ENCODE data around the gene TMX3. TPM values are rescaled to one million over a fixed set of nuclear protein-coding genes. Genes with fewer than 3 reads are reported as not detected.

TMX3 gene
- 48.2 TPM for polyA plus RNA-seq (ENCODE audit: insufficient read length)

DNA sequence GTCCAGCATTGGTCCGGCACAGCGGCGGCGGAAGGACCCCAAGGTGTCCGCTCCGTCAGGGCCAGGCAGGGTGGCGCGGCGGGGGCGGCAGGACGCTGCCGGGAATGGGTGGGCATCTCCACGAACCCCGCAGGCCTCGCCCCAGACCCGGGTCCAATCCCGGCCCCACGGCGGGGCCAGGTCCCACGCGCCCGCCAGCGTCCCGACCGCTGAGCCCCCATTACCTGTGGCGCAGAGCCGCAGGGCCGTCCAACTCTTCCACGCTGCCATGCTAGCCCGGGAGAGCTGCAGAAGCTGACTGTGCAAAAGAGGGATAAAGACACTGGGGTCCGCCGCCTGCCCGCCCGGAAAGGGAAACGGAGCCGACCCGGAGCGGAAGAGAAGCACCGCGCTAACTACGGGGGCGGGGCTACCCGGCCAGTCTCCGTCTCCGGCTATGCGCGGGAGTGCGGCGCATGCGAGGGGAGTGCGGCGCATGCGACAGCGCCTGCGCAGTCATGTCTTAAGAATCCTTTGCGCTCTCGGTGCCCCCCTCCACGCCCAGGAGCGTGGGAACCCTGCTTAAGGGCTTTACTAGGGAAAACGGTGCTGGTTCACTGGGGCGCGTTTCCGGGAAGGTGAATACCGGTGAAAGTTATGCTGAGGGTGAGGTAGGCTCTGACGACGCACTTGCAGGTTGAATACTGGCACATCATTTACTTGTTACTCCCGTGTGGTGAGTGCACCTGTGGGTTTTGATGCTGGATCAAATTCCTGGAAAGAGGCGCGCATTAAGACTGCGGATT lies at the start of gene TMX3:
Gene TMX3 (minus strand): TSS at position 397 of the 785 bp plus-strand sequence. CDS start 127 bp downstream, at position 270.
- DNase-seq = peak; percentile 93

DNA sequence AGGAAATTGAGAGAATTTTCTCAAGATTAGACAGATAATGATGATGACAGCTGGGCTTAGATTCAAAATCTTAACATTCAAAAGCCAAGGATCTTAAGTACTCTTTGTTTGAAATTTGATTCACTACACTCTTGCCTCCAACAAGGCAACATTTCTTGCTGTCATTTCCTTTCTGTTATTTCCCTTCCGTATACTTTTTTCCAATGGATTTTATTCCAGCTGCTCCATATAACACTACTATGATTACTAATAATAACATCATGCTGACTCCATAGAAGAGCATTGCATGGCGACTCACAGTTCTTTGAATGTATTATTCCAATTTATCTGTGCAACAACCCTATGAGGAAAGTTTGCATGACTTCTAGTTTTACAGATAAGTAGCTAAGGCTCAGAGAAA lies 49.1 kb upstream of the TMX3 start:
- DNase-seq = no peak

GRCh38 chr18:68763083-68763482 lies 48.2 kb upstream of the TMX3 start:
- no peak for DNase-seq

DNA sequence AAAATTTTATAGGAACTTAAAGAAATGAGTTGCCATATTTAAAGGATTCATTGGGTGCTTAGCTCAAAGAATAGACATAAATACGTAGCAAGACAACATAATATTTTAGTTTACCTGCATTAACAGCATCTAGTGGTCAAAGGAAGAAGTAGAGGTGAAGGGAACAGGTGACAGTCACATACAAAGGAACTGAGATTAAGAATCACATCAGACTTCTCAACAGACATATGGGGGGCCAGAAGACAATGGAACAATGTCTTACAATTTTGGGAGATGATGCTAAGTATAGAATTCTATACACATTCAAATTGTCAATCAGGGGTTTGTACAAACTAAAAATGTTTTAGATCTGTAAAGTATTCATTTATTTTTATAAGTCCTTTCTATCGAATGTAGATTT lies 44.4 kb upstream of the TMX3 start:
- DNase-seq = no peak

DNA sequence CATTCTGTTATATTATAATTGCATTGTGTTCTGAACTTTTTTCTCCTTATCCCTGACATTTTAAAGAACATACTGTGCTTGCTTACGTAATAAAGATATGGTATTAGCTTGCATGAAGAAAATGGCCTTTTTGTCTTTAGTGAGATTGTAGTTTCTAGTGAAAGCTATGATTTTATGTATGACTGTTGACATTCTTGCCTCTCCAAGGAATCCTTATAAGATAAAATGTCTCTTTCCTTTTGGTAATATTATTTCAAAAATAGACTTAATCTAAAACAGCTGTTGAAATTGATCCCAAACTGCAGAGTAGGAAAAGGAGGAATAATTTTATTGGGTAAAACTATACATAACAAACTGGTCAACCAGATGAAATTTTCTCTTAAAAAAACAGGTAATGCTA lies 42.2 kb upstream of the TMX3 start:
- peak; percentile 38 for DNase-seq

GRCh38 chr18:68742206-68742605 lies 27.3 kb upstream of the TMX3 start:
- DNase-seq = no peak

DNA sequence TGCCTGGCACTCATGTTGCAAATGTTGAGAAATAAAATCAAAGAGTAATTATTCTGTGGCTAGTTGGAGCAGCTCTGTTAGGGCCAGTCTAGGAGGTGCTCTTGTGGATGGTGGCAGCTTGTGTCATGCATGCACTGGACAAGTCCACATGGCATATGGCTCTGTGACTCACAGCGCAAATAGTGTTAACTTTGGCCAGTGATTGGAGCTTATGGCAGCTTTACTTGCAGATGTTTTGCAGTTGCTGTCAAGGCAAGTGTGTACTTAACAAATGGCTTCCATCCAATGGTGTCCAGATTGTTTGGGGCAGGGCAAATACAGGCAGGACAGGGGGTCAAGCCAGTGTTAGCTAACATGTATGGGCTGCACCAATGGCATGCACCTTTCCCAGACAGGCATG lies 26.1 kb upstream of the TMX3 start:
- DNase-seq = no peak

GRCh38 chr18:68739462-68739861 lies 24.6 kb upstream of the TMX3 start:
- DNase-seq = no peak

- DNase-seq = no peak
Observed at GRCh38 chr18:68738564-68738963, 23.7 kb upstream of the TMX3 start.

- no peak for DNase-seq
Observed at GRCh38 chr18:68735483-68736343, 20.8 kb upstream of the TMX3 start.

- no peak for DNase-seq
Observed at GRCh38 chr18:68734308-68734707, 19.4 kb upstream of the TMX3 start.

DNA sequence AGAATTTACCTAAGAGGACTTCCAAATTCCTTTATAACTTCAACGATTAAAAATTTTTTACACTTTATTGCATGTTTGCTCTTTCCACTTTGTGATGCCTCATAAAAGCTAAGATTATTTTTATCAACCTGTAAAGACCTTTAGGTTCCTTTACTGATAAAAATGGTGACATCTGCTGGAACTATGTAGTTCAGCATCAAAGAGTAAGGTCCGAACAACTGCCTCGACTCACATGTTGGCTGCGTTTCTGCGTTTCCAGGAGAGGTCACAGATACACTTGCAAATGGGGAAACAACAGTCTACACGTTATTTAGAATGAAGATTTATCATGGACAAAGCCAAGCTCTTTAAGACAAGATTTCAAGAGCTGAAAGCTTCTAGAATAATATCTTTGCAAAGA lies 18.8 kb upstream of the TMX3 start:
- DNase-seq = no peak

- DNase-seq = no peak
Observed at GRCh38 chr18:68728081-68728700, 13.3 kb upstream of the TMX3 start.

GRCh38 chr18:68727506-68727905 lies 12.6 kb upstream of the TMX3 start:
- no peak for DNase-seq

GRCh38 chr18:68725346-68725745 lies 10.4 kb upstream of the TMX3 start:
- DNase-seq = no peak

GRCh38 chr18:68724021-68724420 lies 9.1 kb upstream of the TMX3 start:
- no peak for DNase-seq

GRCh38 chr18:68723539-68723938 lies 8.6 kb upstream of the TMX3 start:
- DNase-seq = no peak

DNA sequence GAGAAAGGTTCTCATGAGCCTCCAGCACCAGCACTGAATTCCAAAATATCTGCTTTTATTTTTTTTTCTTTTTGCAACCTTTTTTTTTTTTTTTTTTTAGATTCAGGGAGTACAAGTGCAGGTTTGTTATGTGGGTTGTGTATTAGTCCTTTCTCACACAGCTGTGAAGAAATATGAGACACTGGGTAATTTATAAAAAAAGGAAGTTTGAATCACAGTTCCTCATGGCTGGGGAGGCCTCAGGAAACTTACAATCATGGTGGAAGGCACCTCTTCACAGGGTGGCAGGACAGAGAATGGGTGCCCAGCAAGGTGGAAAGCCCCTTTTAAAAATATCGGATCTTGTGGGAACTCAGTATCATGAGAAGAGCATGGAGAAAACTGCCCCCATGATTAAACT lies 7.9 kb upstream of the TMX3 start:
- no peak for DNase-seq

DNA sequence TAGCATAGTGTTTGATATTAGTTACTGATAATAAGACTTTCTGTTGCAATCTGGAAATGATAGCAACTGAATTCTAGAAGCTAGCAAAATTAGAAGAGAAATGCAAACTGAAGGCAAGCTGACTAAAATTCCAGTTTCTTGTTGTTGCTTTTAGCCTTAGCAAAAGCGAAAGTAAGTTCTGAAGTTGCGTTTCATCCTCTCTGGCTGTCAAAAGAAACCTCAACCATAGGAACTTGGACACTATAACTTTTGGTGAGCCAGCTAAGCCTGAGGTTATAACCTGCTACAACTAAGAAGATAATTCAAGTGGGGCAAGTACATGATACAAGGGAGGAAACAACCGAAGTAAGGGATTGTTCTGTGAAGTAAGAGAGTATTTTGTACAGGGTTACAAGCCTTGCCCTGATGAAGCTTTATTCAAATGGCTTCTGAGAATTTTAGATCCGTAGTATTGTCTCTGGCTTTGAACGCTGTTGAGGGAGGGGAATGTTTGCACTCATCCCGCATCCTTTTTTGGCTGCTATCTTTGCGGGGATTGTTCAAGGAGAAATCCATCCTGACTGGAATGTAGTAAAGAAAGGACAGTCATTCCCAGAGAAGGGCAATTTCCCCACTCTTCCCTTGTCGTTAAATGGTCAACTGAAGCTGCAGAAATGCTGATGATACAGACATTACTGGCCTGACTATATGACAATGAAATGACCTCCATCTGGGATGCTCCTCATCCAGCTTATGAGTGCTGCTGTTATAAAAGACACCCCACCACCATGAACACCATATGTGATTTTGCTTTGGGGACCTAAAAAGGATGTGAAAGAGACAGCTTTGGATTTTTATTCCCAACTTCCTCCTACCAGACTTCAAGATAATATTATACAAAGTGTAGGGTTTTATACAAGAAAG lies 7.0 kb upstream of the TMX3 start:
- peak; percentile 13 for DNase-seq

DNA sequence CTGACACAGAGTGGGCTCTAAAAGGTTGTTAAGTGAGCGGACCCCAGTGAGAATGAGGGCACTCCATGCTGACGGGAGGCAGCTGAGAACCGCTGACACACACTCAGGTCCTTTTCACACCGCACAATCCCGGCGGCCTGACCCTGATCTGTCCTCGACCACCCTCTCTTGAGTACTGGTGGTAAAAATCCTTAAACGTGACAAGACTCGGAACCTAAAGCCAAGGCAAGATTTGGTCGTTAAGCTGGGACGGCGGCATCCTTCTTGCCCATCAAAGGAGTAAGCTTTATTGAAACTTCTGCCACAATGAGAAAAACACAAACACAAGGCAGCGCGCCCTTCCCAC lies 569 bp downstream of the TMX3 start:
- peak; percentile 12 for DNase-seq

- DNase-seq = no peak
Observed at GRCh38 chr18:68713796-68714195, 1.1 kb downstream of the TMX3 start.

DNA sequence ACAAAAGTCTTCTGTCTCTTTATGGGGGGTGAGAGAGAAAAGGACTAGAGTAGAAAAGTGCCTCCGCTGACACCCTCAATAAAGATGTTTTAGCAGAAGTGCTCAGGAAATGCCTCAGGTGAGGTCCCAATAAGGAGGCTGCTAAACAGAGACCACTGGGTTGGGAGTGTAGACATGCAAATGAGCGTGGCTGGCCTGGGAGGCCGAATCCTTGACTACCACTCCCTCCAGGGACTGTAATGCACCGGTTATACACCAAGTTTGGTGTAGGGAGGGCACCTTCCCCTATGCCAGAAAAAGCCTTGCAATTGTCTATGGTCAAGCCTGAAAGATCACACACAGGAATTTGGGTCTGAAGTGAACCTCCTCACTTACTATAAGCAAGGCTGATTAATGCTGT lies 1.8 kb downstream of the TMX3 start:
- no peak for DNase-seq
